ENCODE data around the gene PDE6D. TPM values are rescaled to one million over a fixed set of nuclear protein-coding genes. Genes with fewer than 3 reads are reported as not detected.
A peak's percentile ranks its signal among the peaks of the same experiment; 100 is the strongest.

The PDE6D gene
- total and polyA plus RNA-seq, 2 of the 4 experiments (the other 2 are of a cell fraction) = 13.8 to 24.7 TPM

DNA sequence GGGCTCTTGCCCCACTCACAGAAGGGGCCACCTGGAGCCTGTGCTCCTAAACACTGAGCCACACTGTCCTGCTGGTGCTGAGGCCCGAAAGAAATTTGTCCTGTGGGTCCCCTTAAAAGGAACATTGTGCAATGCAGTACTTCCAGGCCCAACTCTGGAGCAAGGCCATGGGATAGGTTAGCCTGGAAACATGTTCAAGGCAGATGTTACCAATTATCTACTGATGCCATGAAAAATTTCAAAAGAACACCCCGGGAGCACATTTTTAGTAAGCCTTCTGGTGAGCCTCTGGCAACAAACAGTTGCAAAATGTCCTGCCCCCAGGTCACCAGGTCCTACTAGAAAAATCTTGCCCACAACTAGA, 85.1 kb downstream of the PDE6D start:
- Histone ChIP-seq H4K5ac (ENCODE audit: low read depth, low read length) (no peak overlapping the region), H3K36me3 (ENCODE audit: control insufficient read depth, insufficient read depth, low read length) (no peaks in the 10 kb centered on the region), H2BK120ac (ENCODE audit: low read depth, low read length) (no peak overlapping the region), H3K4me1 (ENCODE audit: control insufficient read depth, insufficient read depth, low read length) (peaks cover 7% of the 10 kb centered on the region; the same call in 1 of the 2 replicates), H3K4me3 (ENCODE audit: insufficient read depth, low read depth, low read length) (no peak overlapping the region), H3K4ac (ENCODE audit: low read depth, low read length) (no peak overlapping the region), H2AK9ac (replicated peaks; ENCODE audit: low read depth, low read length, poor library complexity) (no peak overlapping the region), H3K27me3 (ENCODE audit: control insufficient read depth, insufficient read depth, low read length) (no peaks in the 10 kb centered on the region), H4K91ac (ENCODE audit: insufficient read depth, low read depth, low read length) (no peak overlapping the region), H2BK20ac (ENCODE audit: low read depth, low read length) (no peak overlapping the region), H2BK15ac (ENCODE audit: low read depth, low read length) (no peak overlapping the region), H2AK5ac (ENCODE audit: low read depth, low read length) (no peak overlapping the region), H3K18ac (ENCODE audit: low read depth, low read length) (no peak overlapping the region), H3K14ac (replicated peaks; ENCODE audit: low read depth, low read length) (no peak overlapping the region), H3K23ac (ENCODE audit: low read depth, low read length) (no peak overlapping the region), H3K9me3 (ENCODE audit: control insufficient read depth, insufficient read depth, low read length) (no peaks in the 10 kb centered on the region), H4K8ac (ENCODE audit: low read depth in 2 of 2, low read length in 2 of 2) (no peak overlapping the region), H4K20me1 (ENCODE audit: insufficient read depth, low read length) (no peaks in the 10 kb centered on the region), H2BK5ac (ENCODE audit: low read depth, low read length, poor library complexity, severe bottlenecking) (no peak overlapping the region), H3K79me1 (ENCODE audit: low read depth in 1 of 2, low read length in 2 of 2) (no peaks in the 10 kb centered on the region), H3K9me1 (ENCODE audit: insufficient read depth, low read length) (no peaks in the 10 kb centered on the region; the same call in 1 of the 2 replicates), H3K4me2 (ENCODE audit: low read depth, low read length) (no peak overlapping the region), H3K56ac (ENCODE audit: extremely low read depth, insufficient read depth, low read length) (no peak overlapping the region), H3K27ac (ENCODE audit: insufficient read depth, low read length) (no peak overlapping the region; the same call in 1 of the 2 replicates), H2AFZ (replicated peaks; ENCODE audit: low read length, poor library complexity) (no peak overlapping the region), H3K9ac (ENCODE audit: low read depth, low read length) (no peak overlapping the region)
- CTCF ChIA-PET = no interaction called here
- POLR2A ChIA-PET (ENCODE audit: unreplicated experiment) = no interaction called here
- peak; percentile 47; the same call in 1 of the 2 replicates for TF ChIP-seq CEBPB (IDR thresholded peaks at IDR 0.05; ENCODE audit: low read depth, low read length)
- no peak for TF ChIP-seq MAFK (IDR thresholded peaks at IDR 0.05; ENCODE audit: low read depth, low read length)
- in situ Hi-C loops (cut with MboI; ENCODE audit: low sequenced_read_pairs) = no loop called here
- no TSS peak for BruUV-seq (replicated peaks)
- peak; percentile 39 for DNase-seq
- intact Hi-C loops (cut with micrococcal nuclease) = no loop called here
- WGBS, 2 experiments (ENCODE audit: extremely low coverage in 2 of 2, insufficient read length in 1 of 2) = no CpG with 5 or more reads among the region's 2 CpGs
- peak; percentile 59 for ATAC-seq (ENCODE audit: low read depth)
- dilution Hi-C loops (cut with HindIII; ENCODE audit: low sequenced_read_pairs, unreplicated experiment) = no loop called here

All from IMR-90 (cell line).